Stimulated activated CD4-positive, alpha-beta T cell treated with anti-CD3 and anti-CD28 coated beads, Interleukin-15, amount 100 ng/mL, for 48 hours (primary cell): ENCODE data around the gene LCLAT1.

ENCODE experiments used
- DNase-seq, 2 donors: peaks; one replicate each; pipeline ENCODE4 v3.0.0-alpha.2; 2020; ENCODE audit warnings: low read depth in 2 of 2

Gene LCLAT1

DNA sequence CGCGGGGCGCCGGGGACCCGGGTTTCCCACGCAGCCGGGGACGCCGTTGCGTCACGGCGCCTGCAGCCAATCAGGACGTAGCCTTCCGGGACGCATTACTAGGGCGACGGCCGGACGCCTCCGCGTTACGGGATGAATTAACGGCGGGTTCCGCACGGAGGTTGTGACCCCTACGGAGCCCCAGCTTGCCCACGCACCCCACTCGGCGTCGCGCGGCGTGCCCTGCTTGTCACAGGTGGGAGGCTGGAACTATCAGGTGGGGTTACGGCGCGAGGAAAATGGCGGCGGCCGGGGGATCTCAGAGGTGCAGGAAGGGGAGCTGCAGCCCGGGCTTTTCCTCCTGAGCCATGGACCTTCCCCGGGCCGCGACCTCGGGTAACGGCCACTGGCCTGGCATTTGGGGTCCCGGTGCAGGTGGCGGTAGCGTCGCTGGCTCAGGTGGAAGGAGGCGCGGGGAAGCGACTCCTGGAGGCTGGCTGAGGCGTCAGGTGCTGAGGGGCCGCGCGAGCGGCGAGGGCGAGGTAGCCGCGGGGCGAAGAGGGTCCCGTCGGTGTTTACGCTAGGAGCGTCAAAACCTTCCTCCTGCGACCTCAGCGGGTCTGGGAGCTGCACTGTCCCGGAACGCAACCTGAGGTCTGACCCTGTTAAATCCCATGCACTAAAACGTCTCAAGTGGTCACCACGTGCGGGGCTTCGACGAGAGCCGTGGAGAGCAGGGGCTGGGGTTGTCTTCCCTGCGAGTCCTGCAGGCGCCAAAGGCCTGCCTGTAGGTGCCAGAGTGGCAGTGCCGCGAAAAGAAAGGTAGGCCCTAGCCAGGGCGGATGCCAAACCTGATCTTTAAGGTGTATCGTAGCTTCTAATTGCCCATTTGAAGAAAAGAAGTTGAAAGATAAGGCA lies at the start of gene LCLAT1:
TSS of gene LCLAT1 (plus strand) at position 98 of the 897 bp plus-strand sequence. CDS start 78,345 bp downstream, outside the sequence.
- DNase-seq: peak; percentile 73 to 81

DNA sequence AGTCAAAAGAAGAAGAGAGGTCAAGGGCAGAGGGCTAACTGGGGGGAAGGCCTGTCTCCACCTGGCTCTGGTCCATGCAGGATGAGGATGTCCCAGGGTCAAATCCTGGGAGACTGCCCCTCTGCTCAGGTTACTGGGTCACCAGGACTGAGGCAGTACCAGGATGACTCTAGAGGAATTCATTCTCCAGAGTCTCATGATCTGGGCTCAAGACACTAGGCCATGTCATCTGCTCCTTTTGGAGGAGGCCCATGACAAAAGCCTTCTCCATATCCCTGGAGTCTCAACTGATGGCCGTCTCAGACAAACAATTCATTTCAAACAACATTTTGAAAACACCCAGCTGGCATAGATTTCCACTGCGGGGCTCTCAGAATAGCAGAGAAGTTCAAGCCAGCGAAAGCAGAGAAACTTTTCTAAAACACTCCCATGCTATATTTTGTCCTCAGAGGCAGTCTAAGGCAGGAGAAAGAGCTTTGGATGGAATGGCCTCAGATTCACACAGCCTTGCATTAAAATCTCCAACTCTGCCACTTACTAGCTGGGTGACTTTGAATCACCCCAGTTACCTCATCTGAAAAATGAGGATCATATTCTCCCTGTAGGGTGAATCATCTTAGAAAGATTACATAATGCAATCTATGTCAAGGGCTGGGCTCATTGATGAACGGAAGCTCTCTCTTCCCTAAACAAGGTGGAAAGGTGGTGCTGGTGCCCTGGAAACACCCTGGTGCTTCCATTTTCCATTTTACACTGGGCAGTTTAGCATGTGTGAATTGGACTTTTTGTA lies 48.8 kb upstream of the LCLAT1 start:
- no peak for DNase-seq

DNA sequence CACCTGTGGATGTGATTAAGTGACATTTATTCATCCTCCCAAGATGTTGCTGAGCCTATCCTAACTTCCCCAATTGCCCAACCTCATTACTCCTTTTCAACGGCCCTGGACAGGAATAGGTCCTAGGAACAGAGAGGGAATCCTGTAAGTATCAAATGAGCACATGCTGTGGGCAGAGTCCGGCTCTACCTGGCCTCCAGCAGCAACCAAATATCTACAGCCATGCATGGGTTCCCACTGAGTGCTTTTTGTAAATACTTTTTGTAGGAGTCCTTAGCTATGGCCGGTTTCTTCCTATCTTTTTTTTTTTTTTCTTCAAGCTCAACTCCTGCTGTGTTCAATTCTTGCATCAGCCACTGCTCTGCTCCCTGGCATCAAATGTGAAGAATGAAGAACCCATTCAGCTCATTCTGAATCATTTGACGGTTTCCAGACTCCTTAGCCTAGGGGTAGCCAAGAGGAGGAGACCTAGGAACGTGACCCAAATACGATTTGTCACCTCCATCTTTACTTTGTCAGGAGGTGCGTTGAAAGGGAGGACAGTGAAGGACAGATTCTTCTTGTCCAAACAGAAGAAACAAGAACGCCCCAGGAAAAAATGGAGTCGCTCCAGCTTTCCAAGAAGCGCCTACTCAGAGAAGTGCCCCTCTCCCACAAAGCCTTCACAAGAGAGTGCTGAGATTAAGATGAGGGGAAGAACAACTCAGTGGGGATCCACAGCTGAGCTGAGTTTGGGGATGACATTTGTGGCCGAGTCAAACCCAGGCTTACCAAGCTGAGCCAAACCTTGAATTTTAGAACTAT lies 46.7 kb upstream of the LCLAT1 start:
- no peak for DNase-seq

DNA sequence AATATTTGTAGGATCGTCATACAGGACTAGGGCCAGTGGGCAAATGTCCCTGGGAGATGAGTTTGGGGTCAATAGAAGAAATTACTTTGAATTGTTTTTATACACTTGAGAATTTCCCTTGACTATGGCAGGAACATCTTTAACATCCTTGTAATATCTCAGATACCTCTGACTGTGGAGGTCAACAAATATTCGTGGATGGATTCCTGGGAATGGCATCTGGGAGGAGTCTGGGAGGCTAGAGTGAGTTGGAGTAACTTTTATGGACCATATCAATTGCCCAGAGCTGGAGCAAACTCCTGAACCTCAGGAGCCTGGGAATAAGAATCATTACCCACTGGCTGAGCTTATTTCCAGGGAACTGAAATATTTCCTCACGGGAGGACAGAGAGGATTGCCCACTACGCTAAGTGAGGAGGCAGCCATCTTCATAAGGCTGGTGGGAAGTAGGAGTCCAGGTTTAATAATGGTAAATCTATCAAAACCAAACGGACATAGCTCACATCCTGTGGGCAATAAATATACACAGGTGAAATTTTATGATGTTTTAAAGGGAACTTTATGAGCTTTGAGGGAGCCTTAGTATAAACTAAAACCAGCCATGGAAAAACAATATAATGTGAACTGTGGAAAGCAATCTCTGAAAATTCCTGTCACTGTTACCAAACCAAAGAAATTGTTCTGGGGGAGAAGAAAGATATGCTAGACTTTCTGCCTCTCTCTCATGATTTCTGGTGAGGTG lies 44.4 kb upstream of the LCLAT1 start:
- DNase-seq: no peak

DNA sequence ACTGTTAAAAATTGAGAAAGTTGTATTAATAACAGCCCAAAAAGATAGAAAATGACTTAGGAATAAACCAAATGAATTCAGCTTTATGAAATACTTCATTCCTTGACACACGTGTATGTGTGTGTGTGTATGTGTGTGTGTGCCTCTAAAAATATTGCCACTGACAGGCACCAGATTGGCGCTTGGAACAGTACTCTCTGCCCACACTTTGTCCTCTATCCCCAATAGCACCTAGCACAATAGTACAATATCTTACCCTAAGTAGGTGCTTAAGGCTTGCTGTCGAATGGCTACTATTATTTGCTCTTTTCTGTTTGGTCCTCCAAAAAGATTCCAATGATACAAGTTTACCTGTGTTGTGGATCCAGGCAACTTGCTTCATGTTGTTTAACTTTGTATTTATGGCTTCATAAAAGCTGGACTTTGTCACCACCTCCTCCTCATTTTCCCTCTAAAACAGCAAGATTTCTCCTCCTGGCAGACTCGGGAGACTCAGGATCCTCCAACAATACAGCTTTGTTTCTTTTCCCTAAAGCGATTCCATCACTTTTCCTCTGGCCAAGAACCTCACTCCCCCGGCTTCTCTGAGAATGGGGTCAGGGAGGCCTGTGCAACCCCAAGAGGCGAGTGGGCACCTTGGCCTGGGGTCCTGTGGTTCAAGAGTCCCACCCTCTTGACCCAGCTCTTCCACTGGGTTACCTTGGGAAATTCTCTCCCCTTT lies 43.3 kb upstream of the LCLAT1 start:
- DNase-seq: no peak

DNA sequence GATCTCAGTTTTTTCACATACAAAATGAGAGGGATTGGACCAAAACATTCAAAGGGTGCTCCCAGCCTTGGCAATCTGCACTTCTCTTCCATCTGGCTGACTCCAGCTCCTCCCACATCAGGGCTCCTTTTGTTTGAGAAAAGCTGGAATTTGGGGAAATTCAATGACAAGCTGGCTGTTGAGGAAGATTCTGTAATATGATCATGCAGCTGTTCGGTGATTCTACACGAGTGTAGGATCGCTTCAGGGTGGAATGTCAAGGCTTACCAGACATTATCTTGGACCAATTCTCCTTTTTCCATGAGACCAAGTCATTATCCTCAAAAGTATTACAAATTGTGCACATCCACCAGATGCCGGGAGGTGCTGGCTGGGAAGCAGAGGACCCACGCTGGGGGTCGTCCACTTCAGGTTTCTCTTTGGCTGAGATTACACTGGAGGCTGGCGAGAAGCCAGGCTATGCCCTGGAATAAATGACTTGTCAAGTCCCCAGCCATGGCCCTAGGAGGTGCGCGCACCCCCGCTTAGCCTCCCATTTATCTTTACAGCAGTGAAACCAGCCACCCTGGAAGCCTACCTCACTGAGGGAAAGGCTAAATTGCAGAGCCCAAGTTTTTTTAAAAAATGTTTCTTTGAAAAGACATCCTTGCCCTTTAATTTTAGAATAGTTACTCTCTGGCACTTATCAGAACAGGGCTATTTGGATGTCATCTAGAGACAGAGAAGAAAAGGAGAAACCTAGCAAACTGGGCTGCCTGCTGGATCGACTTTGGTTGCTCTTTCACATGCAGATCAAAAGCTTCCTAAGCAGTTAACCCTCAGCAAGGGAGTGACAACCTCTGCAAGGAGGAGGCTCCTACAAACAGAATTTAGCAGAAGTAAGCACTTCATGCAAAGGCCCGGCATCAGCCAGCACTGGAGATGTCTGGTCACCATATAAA lies 42.5 kb upstream of the LCLAT1 start:
- DNase-seq: no peak

DNA sequence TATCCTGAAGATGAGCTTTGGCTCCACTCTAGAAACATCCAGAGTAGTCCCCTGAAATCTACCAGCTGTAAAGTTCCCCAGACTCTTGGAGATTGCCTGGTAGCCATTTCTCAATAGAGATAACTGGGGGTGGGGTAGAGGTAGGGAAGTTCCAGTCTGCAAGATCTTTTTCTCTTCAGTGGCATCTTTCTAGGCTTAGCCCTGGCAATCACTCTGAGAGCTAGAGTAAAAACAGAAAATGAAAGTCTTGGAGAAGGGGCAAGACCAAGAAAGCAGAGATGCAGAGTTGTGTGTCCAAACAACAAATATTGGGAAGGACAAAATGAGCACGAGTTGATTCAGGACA lies 41.8 kb upstream of the LCLAT1 start:
- DNase-seq: no peak

DNA sequence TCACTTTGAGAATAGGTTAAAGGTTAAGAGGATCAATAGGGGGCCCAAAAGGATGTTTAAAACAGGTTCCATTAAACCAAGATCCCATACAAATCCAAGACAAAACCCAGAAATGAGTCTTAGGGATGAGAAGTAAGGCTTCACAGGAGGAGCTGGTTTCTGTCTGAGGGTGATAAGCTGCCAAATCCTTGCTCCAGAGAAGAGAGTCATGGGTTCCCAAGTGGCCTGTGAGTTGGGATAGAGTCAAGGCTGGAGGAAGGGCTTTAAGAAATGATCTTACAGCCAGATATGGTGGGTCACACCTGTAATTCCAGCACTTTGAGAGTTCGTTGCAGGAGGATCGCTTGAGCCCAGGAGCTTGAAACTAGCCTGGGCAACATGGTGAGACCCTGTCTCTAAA lies 40.2 kb upstream of the LCLAT1 start:
- no peak for DNase-seq

DNA sequence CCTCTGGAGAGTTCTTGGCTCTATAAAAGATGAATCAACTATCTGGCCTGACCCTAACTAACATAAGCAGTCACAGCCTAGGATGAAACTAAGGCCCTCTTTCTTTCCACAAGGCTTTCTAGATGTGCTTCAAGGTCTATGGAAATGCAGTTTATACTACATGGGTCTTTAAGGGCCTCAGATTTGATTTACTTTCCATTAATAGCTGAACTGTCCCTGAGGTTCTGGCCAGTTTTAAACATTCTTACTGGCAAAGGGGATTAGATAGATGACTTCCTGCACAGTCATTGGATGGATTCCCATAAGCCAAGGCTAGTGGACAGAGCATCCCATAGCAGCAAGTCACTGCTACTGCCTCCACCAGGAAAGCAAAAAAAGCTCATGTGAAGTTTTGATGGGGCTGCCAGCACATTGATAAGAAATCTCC lies 38.1 kb upstream of the LCLAT1 start:
- DNase-seq: no peak

DNA sequence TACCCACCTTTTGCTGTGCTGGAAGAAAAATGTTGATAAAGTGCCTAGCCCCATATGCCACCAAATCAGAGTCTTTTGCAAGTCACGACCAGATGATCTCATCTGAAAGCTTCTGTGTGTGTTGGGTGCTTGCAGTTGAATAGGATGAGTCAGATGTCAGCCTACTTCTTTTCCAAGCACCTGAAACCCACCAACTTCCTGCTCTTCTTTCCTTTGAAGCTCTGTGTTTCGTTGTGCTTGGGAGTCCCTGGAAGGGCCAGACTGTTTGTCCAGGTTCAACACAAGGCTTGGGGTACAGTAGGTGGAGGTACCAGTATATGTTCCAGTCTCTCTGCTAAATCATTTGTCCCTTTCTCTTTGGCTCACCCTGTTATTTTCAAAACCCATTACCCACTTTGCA lies 36.8 kb upstream of the LCLAT1 start:
- no peak for DNase-seq

DNA sequence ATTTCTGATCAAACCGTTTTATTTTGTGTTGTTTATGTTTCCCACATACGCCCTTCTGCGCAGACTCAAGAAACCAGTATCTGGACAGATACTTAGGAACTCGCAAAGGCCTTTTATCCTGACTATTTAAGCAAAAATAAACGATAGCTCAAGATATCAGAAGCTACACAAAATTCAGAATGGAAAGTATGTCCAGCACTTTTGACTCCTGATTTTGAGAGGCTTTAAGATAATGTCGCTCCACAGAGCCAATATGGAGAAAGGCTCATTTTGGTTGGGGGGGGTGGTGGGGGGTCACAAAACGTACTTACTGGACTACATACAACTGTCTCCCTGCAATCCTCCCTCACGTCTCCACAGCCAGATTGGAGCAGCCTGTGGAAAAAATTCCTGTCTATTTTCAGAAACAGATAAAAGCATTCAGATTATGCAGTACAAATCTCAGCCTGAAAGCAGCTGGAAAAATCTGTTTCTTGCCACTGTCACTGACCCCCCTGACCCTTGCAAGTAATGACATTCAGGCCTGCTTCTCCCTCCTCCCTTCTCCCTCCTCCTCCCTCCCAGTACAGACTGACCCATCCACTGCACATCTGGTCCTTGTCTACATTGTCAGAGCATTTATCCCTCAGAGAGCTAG lies 34.9 kb upstream of the LCLAT1 start:
- DNase-seq: no peak

DNA sequence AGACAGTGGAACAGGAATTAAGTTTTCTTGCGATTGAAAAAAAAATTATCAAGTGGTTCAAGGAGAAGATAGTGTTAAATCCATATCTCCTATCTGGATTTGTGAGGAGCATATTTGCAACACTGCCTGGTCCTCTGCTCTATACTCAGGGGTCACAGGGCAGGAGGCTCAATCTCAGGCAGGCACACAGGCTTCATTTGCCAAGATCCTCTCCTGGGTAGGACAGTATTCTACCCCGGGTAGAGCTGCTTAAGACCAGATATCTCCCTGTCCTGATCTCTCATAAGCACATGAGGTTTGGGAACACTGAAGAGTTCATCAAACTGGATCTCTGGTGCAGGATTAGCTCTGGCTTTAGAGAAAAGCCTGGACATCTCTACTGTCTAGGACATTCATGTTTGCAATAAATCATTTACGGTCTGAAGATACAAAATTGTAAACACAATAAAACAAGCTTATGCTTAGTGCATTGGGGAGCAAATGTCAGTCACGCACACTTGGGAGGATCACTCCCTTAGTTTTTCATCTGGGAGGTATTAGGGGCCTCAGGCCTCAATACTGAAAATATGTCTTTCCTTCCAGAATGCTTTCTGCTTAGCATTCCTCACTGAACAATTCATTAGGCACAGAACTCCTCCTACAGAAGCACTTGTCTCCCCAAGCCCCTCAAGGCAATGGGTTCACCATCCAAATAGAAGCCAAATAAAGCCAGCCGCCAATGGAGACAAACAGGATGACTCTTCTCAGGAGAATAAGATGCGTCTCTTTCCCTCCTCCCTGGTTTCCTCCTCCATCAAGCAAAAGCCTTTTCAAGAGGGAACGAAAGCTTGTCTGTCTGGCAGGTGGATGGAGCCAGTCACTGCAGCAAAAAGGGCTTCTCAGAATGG lies 34.1 kb upstream of the LCLAT1 start:
- DNase-seq: no peak

DNA sequence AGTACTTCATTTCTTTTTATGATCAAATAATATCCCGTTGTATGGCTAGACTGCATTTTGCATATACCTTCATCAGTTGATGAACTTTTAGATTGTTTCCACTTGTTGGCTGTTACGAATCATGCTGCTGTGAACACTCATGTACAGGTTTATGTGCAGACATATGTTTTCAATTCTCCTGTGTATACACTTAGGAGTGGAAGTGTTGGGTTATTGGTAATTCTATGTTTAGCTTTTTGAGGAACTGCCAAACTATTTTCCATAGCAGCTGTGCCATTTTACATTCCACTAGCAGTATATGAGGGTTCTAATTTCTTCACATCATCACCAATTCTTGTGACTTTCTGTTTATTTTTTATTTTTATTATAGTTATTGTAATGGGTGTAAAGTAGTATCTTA lies 32.1 kb upstream of the LCLAT1 start:
- no peak for DNase-seq

DNA sequence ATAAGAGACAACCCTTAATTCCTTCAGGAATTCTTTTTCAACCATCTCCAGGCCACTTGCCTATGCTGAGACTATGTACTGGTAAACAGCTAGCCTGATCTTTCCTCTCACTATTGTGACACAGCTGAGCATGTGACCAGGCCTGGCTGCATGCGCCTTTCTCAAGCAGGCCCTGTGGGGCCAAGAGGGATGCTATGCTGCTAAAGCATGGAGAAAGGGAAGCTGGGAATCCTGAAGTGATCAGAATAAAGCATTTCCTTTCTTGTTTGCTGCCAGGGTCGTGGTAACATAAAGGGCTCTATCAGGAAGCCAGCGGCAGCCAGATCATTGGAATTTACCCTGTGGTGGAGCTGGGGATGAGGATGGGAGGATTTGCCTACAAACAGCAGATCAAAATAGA lies 29.8 kb upstream of the LCLAT1 start:
- DNase-seq: no peak

DNA sequence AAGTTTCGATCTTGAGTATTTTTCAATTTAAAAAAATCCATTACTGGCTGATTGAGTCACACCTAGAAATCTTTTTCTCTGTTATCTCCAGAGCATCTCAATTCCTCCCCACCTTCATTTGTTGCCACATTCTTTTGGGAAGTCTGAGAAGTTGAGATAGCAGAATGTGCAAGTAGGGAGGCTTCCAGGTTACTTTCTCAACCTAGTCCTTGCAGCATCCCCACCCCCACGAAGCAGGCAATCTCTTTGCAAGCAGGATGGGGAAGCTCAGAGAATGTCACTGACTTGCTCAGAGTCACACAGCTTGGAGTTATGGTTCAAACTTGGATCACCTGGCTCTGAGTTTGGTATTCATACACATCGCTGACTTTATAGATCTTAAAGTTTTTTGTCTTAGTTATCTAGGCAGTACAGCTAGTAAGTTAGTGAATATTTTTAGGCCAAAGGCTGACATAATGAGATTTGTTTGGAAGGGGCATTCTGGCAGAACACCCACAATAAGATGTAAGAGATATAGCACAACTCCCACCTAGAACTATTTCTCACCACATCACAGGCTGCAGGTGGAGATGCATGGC lies 25.9 kb upstream of the LCLAT1 start:
- no peak for DNase-seq

DNA sequence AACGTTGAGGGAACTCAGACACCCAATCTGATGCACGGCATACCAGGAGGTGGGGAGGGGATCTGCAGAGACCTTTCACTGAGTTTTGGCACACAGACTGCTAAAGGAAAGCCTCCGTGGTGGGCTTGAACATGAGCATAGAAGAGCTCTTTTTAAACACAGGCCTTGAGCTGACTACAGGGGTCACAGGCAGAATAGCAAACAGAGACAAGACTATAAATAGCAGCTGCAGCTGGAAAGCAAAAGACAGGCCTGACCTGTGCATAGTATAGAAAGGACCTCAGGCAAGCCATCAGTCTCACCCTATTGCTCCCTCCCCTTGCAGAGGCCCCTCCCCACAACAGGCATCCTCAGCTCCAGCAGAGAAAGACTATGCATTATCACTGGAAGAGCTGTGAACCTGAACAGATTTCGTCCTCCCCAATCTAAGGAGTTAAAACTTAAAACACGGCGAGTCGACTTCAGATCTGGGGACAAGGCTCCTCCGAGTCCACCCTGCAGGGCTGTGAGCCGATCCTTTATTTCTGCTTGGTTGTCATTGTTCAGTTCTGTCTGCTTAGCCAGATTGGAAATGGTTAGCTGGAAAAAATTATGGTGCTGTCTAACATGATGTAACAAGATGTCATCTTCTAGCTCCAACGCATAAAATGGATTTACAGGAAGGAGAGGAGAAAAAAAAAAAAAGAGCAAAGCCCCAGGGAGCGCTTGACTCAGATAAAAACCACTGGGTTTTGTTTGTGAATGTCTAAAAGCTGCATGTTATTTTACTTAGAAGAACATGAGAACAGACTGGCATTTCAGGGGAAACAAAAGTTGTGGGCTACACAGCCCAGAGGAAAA lies 25.2 kb upstream of the LCLAT1 start:
- no peak for DNase-seq
